GM18517 (cell line): ENCODE results near the gene IGF2BP1.
"Not testable (repeated sequence)": the region's sequence is repeated elsewhere in the genome, so short reads cannot be mapped to it uniquely, and the experiment has no call there.

Source experiments
- ATAC-seq: cut with Tn5 transposase; IDR thresholded peaks from one replicate; pipeline ENCODE4 v1.9.1; 2021; ENCODE audit warnings: mild to moderate bottlenecking, moderate library complexity; ENCODE audit not compliant: unreplicated experiment

IGF2BP1 gene

GRCh38 chr17:49016775-49017463 lies 19.7 kb downstream of the IGF2BP1 start:
- ATAC-seq = no peak

- ATAC-seq = no peak
These were observed 21.0 kb downstream of the IGF2BP1 start for GRCh38 chr17:49018116-49018612.

DNA sequence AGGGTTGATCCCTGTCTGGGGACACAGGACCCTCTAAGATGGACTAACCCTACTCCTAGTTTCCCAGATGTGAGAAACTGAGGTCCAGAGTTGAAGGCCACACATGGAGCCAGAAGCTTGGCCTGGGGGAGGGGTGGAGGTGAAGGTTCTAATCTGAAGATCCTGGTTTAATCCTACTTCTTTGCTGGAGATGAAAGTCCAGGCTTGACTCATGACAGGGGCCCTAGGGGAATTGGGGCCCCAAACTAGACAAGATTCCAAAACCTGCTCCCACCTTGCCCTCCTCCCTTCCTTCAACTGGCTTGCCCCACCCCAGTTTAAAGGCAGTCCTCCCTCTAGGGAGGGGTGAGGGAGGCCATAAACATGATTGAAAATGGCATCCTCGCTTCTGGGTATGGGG lies 21.6 kb downstream of the IGF2BP1 start:
- no peak for ATAC-seq

DNA sequence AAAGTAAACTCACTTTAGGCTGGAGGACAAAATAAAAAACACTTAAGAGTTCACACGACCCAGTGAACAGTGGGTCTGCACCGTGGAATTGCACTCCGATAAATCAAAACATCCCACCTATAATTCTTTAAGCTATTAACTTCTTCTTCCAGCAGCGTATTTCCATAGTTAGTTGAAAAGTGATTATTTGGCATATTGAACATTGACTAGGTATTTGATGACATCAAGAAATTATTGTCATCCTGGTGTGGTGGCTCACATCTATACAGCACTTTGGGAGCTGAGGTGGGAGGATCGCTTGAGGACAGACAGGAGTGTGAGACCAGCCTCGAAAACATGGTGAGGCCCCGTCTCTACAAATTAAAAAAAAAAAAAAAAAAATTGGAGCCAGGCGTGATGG lies 23.4 kb downstream of the IGF2BP1 start:
- ATAC-seq = no peak

GRCh38 chr17:49021095-49021767 lies 24.0 kb downstream of the IGF2BP1 start:
- ATAC-seq = no peak

DNA sequence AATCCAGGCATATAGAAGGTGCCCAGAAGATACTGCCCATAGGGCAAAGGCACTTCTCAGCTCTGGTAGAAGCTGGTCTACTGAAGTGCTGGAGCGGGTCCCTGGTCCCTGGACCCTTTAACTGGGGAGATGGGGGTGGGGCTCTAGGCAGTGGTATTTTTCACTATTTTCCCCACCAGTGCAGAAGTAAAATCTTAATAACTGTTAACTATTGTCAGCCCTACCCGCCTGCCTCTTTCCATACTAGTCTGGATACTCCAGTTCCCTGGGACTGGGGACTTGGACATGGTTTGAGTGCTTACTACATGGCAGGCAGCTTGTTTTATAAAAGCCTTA lies 24.6 kb downstream of the IGF2BP1 start:
- ATAC-seq = no peak

GRCh38 chr17:49022391-49022941 lies 25.3 kb downstream of the IGF2BP1 start:
- ATAC-seq = no peak

DNA sequence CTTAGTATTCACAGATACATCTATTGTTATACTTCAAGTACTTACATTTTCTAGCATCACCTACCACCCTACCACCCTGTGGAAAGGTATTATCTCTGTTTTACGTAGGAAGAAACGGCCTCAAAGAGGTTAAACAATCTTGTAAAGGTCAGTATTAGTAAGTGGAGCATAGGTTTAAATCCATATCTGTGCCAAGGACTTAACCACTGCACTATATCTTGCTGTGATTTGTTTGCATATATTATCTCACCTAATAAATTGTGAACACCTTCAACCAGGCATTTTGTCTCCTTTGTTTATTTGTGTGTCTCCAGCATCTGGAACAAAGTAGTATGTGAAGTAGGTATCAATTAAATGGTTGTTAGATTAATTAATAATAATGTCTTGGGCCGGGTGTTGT lies 27.3 kb downstream of the IGF2BP1 start:
- no peak for ATAC-seq

GRCh38 chr17:49026447-49026846 lies 29.3 kb downstream of the IGF2BP1 start:
- not testable (repeated sequence) for ATAC-seq

GRCh38 chr17:49028271-49028670 lies 31.1 kb downstream of the IGF2BP1 start:
- ATAC-seq = no peak

GRCh38 chr17:49029801-49030200 lies 32.6 kb downstream of the IGF2BP1 start:
- no peak for ATAC-seq

DNA sequence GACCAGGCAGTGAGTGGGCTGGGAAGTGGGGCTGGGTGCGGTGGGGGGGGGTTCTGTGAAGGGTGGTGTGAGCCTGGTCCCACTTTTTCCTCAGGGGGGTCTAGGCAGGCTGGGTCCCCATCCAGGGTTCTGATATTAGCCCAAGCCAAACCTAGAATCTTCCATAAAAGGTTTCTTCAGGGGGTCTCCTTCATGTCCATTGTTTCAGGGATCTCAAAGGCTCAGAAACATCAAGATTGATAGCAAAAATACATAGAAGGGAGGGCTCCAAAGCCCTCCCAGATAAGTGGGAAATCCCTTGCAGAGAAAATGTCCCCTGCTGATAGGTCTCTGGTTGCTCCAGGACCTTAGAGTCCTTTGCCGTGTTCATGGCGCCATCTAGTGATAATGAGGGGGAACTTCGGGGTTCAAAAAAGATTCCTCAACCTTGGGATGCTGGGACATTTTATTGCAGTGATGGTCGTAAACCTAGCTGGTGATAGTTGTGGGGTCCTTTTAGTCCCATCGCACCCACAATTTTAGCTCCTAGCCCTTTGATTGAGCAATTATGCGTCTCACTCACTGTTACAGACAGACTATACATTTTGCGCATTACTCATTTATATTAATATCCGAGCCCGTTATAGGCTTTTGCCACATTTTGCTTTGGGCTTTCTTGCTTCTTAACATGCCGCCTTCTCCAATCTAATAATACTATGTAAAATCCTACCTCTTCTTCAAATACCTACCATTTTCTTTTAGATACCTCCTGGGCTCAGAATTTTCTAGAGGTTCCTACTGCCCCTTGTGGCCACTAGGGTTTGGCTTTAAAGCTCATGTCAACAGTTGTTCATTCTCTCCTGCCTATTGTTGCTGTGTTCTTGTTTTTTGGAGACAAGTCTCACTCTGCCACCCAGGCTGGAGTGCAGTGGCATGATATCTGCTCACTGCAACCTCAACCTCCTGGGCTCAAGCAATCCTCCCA lies 35.1 kb downstream of the IGF2BP1 start:
- no peak for ATAC-seq

DNA sequence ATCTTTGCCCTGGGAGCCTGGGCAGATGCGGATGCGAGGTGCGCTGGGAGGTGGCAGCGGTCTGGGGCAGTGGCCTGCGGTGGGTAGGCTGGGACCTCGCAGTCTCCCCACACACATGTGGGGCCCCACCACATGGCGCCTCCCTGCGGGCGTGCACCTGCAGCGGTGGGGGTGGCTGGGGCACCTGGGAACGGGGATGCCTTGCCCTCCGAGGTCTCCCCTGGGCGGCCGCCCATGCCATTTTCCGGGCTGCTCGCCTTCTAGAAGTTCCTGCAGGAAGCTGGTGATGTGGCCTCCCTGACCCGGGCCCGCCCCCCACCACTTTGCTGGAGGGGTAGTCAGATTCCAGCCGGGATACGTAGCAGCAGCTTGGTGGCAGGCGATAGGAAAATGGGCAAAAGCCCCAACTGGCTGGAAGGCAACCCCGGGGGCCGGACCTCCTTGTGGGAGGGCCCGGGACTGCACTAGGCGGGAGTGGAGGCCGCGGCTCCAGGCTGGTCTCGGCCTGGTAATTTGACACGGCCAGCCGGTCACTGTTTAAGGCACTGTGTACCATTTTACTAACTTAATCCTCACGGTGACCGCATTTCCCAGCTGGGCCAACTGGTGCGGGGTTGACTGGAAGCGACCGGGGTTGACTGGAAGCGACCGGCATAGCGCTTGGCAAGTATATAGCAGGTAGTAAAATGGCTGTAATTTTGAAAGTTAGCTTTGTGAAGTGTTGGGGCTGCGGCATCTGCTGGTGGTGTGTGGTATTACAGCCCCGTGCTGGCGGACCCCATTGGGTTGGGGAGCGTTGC lies 38.5 kb downstream of the IGF2BP1 start:
- ATAC-seq = no peak

DNA sequence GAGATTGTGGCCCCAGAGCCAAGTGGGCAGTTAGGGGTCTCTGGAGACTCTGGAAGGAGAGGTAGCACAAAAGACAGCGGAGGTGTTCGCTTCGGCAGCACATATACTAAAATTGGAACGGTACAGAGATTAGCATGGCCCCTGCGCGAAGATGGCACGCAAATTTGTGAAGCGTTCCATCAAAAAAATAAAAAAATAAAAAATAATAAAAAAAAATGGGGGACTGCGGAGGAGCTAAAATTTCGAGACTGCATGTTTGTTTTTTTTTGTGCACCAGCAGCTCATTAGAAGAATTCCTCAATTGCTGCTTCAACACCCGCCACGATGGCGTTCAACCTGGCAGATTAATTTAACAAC lies 39.1 kb downstream of the IGF2BP1 start:
- no peak for ATAC-seq

DNA sequence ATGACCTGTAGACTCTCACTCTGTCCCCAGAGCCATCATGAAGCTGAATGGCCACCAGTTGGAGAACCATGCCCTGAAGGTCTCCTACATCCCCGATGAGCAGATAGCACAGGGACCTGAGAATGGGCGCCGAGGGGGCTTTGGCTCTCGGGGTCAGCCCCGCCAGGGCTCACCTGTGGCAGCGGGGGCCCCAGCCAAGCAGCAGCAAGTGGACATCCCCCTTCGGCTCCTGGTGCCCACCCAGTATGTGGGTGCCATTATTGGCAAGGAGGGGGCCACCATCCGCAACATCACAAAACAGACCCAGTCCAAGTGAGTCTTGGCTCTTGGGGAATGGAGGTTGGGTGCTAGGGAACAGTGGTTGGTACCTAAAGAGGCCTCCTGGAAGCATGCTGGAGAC lies 41.0 kb downstream of the IGF2BP1 start:
- ATAC-seq = no peak

DNA sequence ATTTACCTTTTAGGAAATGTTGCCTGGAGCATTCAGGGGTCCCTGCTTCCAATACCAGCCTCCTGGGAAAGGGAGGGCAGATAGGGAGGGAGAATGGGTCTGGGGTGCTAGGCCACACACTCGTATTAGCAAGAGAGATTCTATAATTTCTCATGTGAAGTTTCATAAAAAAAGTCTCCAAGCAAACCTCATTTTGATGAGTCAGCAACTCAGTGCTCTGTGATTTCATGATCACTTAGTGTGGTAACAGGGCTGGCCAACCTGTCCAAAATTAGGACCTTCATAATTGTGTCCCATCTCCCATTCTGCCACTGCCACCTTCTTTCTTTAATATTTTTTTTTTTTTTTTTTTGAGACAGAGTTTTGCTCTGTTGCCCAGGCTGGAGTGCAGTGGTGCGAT lies 41.4 kb downstream of the IGF2BP1 start:
- ATAC-seq = no peak

GRCh38 chr17:49039518-49039917 lies 42.3 kb downstream of the IGF2BP1 start:
- not testable (repeated sequence) for ATAC-seq

- ATAC-seq = no peak
These were observed 44.3 kb downstream of the IGF2BP1 start for GRCh38 chr17:49041527-49041926.

- no peak for ATAC-seq
These were observed 48.2 kb downstream of the IGF2BP1 start for GRCh38 chr17:49045376-49045775.

- ATAC-seq = no peak
These were observed 49.7 kb downstream of the IGF2BP1 start for GRCh38 chr17:49046912-49047311.
